Body of pancreas (tissue), 4 donors: ENCODE results near the gene VPS39. TPM values are rescaled to one million over a fixed set of nuclear protein-coding genes. Genes with fewer than 3 reads are reported as not detected.

Experiments used
- ATAC-seq: fragments of 150-250 bp; one replicate; pipeline ENCODE4 v1.9.1; 2016
- DNase-seq, 4 donors: peaks; one replicate each; pipeline ENCODE4 v3.0.0-alpha.2; 2019
- H3K27ac ChIP-seq, 4 donors: fragments of 200-600 bp; sonication (generic); 1 replicate in 3 of 4; 2 replicates in 1 of 4; pipeline versions ENCODE4 v1.5.1 to v1.6.1; 2016 to 2019; ENCODE audit warnings: mild to moderate bottlenecking in 1 of 4, mixed read lengths in 1 of 4, moderate library complexity in 1 of 4
- H3K27me3 ChIP-seq, 2 donors: fragments of 200-600 bp; sonication (generic); one replicate each; pipeline ENCODE4 v1.6.0; 2016; ENCODE audit warnings: mild to moderate bottlenecking in 1 of 2
- H3K36me3 ChIP-seq, 2 donors: fragments of 200-600 bp; sonication (generic); replicated peaks in 1 of 2; 2 replicates each; pipeline ENCODE4 v1.5.1; 2016; ENCODE audit warnings: low read depth in 2 of 2; ENCODE audit not compliant: insufficient read depth in 1 of 2
- H3K4me1 ChIP-seq: fragments of 200-600 bp; sonication (generic); one replicate; pipeline ENCODE4 v1.6.0; 2016
- H3K4me3 ChIP-seq, 2 donors: fragments of 200-600 bp; sonication (generic); 1 replicate in 1 of 2; 2 replicates in 1 of 2; pipeline ENCODE4 v1.5.1; 2016 to 2019
- H3K9me3 ChIP-seq, 3 donors: fragments of 200-600 bp; sonication (generic); 1 replicate in 2 of 3; 2 replicates in 1 of 3; pipeline ENCODE4 v1.5.1; 2016
- CTCF ChIP-seq, 7 experiments: fragments of 450-650 bp in 4 of 7; fragments of 200-600 bp in 3 of 7; sonication (generic) in 3 of 7; IDR thresholded peaks; one replicate each; pipeline ENCODE4 v1.5.1; 2016 to 2019; ENCODE audit warnings: antibody characterized with exemption in 7 of 7
- POLR2A ChIP-seq, 3 donors: fragments of 450-650 bp; IDR thresholded peaks; one replicate each; pipeline ENCODE4 v1.6.1; 2016; ENCODE audit warnings: antibody characterized with exemption in 3 of 3, mild to moderate bottlenecking in 2 of 3
- WGBS, 2 donors: methylation state at CpG; one replicate each; pipeline ENCODE4 v1.1.5; 2017; 5-methylcytosine and 5-hydroxymethylcytosine counted together
- intact Hi-C: fragments of 100-400 bp; cut with DNase I; formaldehyde crosslinking; loops from one replicate; pipeline ENCODE4 v1.15.1; 2023
- total RNA-seq, 2 donors: library from RNA; depleted of rRNA; stranded (reverse); fragments of >200 nt; gene quantifications; one replicate each; pipeline ENCODE4 v1.1.0, GENCODE V29; 2016

The VPS39 gene
- total RNA-seq, 2 donors from 2014 or later: 48.5 to 133 TPM

DNA sequence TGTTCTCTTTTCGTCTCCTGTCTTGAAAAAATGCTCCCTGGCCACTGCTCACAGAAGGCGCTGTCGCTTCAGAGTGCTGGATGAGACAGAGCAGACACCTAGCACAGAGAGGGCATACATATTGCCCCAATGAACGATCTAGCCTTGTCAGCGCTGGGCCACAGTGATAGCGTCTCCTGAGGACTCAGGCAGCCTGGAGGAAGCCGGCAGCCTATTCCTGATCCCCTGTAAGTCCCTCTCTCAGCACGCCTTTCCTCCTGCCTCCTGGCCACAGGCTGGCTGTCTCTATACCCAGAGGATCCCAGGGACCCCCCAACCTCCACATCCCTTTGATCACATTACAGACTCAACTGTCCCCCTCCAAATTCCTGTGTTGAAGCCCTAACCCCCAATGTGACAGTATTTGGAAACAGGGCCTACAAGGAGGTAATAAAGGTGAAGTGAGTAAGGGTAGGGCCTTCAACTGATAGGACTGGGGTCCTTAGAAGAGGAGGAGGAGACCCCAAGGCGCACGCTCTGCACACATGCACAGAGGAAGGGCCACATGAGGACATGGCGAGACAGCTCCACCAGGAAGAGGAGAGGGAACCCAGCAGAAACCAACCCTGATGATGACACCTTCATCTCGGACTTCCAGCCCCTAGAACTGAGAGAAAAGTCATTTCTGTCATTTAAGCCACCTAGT lies 59.2 kb downstream of the VPS39 start:
- WGBS, 2 donors: 84 to 85% methylated on average over 12 of the region's 12 CpGs
- intact Hi-C loops: loop anchor here (10.0 kb wide), 1 partner anchor 154 kb away; no protein-coding TSS in a partner anchor
- DNase-seq: peak in 1 of 4 donors; percentile 2
- no peaks in the 10 kb centered on the region for H3K4me1 ChIP-seq
- H3K36me3 ChIP-seq: no peaks in the 10 kb centered on the region
- no peak overlapping the region for H3K27ac ChIP-seq
- H3K27me3 ChIP-seq: no peaks in the 10 kb centered on the region
- no peak for TF ChIP-seq POLR2A (IDR thresholded peaks at IDR 0.05)
- no peak for TF ChIP-seq CTCF (IDR thresholded peaks at IDR 0.05)
- ATAC-seq: no peak
- no peak overlapping the region for H3K4me3 ChIP-seq
- H3K9me3 ChIP-seq: no peaks in the 10 kb centered on the region

GRCh38 chr15:42147431-42147735 lies 60.7 kb downstream of the VPS39 start:
- DNase-seq (no peak), ATAC-seq (no peak)
- no peaks in the 10 kb centered on the region for H3K9me3 ChIP-seq
- H3K4me3 ChIP-seq: no peak overlapping the region
- no peaks in the 10 kb centered on the region for H3K4me1 ChIP-seq
- no peaks in the 10 kb centered on the region for H3K27me3 ChIP-seq
- TF ChIP-seq CTCF (IDR thresholded peaks at IDR 0.05) (no peak), POLR2A (IDR thresholded peaks at IDR 0.05) (no peak)
- H3K36me3 ChIP-seq: no peaks in the 10 kb centered on the region
- no peak overlapping the region for H3K27ac ChIP-seq
- intact Hi-C loops: loop anchor here (10.0 kb wide), 1 partner anchor 153 kb away; no protein-coding TSS in a partner anchor
- WGBS, 2 donors: 78 to 94% methylated on average over 3 to 4 of the region's 4 CpGs

GRCh38 chr15:42146551-42147430 lies 61.3 kb downstream of the VPS39 start:
- 73 to 77% methylated on average over 13 to 24 of the region's 24 CpGs for WGBS, 2 donors
- Histone ChIP-seq H3K9me3 (no peaks in the 10 kb centered on the region), H3K27me3 (no peaks in the 10 kb centered on the region), H3K4me1 (no peaks in the 10 kb centered on the region), H3K4me3 (no peak overlapping the region), H3K27ac (no peak overlapping the region), H3K36me3 (no peaks in the 10 kb centered on the region)
- DNase-seq (peak in 1 of 4 donors; percentile 3), ATAC-seq (no peak)
- TF ChIP-seq CTCF (IDR thresholded peaks at IDR 0.05): no peak
- TF ChIP-seq POLR2A (IDR thresholded peaks at IDR 0.05): no peak
- intact Hi-C loops: loop anchor here (10.0 kb wide), 1 partner anchor 152 kb away; no protein-coding TSS in a partner anchor

GRCh38 chr15:42145546-42146455 lies 62.3 kb downstream of the VPS39 start:
- Histone ChIP-seq H3K27ac (no peak overlapping the region), H3K27me3 (no peaks in the 10 kb centered on the region), H3K4me1 (no peaks in the 10 kb centered on the region), H3K36me3 (no peaks in the 10 kb centered on the region), H3K4me3 (no peak overlapping the region), H3K9me3 (no peaks in the 10 kb centered on the region)
- no peak for ATAC-seq
- TF ChIP-seq POLR2A (IDR thresholded peaks at IDR 0.05): no peak
- TF ChIP-seq CTCF (IDR thresholded peaks at IDR 0.05): no peak
- intact Hi-C loops: loop anchor here (10.0 kb wide), 1 partner anchor 151 kb away; no protein-coding TSS in a partner anchor
- 75% methylated on average over 16 to 28 of the region's 29 CpGs for WGBS, 2 donors
- no peak for DNase-seq
